Measurements from ENCODE around the gene NCKAP5. TPM values are rescaled to one million over a fixed set of nuclear protein-coding genes. Genes with fewer than 3 reads are reported as not detected.

NCKAP5 gene
- total RNA-seq, 3 donors from 2014 or later (not counting 1 experiment from before 2014, with no cell fraction given): 0.12 to 0.20 TPM; not detected in 1

DNA sequence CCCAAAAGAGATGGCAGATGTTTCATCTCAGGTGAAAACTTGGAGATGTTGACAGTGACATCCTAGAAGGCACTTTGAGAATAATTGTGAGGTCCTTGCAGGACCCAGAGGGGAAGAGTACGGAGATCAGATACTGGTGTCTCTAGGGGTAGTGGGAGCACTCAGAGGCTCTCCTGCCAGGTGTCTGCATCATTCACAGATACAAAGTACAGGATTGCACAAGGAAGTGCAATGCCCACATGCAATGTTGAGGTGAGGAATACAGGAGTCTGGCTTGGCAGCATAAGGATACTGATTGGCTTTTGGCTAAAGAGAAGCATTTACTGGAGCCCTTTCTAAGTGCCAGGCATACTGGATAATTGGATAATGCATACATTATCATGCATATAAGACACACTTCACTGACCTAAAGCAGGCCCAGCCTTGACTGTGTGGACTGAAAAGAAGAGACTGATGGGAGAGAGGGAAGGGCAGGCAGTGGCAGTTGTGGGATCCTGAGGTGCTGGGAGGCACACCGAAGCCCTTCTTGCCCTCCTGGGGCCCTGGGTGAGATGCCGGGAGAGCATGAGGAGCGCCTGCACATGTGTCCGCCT lies 31.0 kb upstream of the NCKAP5 start:
- no peaks in the 10 kb centered on the region for H3K27me3 ChIP-seq (ENCODE audit: control insufficient read depth, insufficient read depth, low read length)
- H3K9me3 ChIP-seq (ENCODE audit: control insufficient read depth, insufficient read depth, low read length): no peaks in the 10 kb centered on the region
- ATAC-seq: no peak
- Mint-ChIP-seq H3K4me3 (no peak overlapping the region), H3K27me3 (ENCODE audit: low read depth in 2 of 2) (peaks cover 0 to under 1% of the 10 kb centered on the region in 2 donors), H3K9me3 (peaks cover 6% of the 10 kb centered on the region in 2 donors), H3K4me1 (no peaks in the 10 kb centered on the region), H3K27ac (no peak overlapping the region), H3K36me3 (no peaks in the 10 kb centered on the region)
- H3K4me3 ChIP-seq (ENCODE audit: low read length): no peak overlapping the region
- no peak overlapping the region for H3K27ac ChIP-seq (ENCODE audit: low read length)
- H3K4me1 ChIP-seq (ENCODE audit: control insufficient read depth, insufficient read depth, low read length): no peaks in the 10 kb centered on the region
- TF ChIP-seq CTCF (IDR thresholded peaks at IDR 0.05): no peak
- WGBS (ENCODE audit: insufficient coverage): 78% methylated on average over 5 of the region's 5 CpGs
- no peak for DNase-seq
- H3K36me3 ChIP-seq (ENCODE audit: control insufficient read depth, insufficient read depth, low read length): no peaks in the 10 kb centered on the region
- intact Hi-C loops (cut with micrococcal nuclease): no loop called here

DNA sequence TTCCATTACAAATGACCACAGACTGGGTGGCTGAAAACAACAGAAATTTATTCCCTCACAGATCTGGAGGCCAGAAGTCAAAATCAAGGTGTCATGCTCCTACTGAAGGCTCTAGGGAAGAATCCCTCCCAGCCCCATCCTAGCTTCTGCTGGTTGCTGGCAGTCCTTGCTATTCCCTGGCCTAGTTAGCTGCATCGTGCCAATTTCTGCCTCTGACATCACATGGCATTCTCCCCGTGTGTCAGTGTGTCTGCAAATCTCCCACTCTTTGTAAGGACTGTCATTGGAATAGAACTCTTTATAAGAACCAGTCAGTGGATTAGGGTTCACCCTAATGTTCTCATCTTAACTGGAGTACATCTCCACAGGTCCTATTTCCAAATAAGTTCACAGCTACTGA lies 30.5 kb upstream of the NCKAP5 start:
- H3K27ac ChIP-seq (ENCODE audit: low read length): no peak overlapping the region
- no peaks in the 10 kb centered on the region for H3K4me1 ChIP-seq (ENCODE audit: control insufficient read depth, insufficient read depth, low read length)
- 81% methylated on average over 2 of the region's 2 CpGs for WGBS (ENCODE audit: insufficient coverage)
- TF ChIP-seq CTCF (IDR thresholded peaks at IDR 0.05): no peak
- H3K27ac Mint-ChIP-seq: no peak overlapping the region
- peaks cover 6 to 8% of the 10 kb centered on the region in 2 donors for H3K9me3 Mint-ChIP-seq
- no peak overlapping the region for H3K4me3 Mint-ChIP-seq
- peaks cover 0 to 3% of the 10 kb centered on the region in 2 donors for H3K27me3 Mint-ChIP-seq (ENCODE audit: low read depth in 2 of 2)
- no peaks in the 10 kb centered on the region for H3K36me3 ChIP-seq (ENCODE audit: control insufficient read depth, insufficient read depth, low read length)
- H3K4me3 ChIP-seq (ENCODE audit: low read length): no peak overlapping the region
- no peak for DNase-seq
- intact Hi-C loops (cut with micrococcal nuclease): no loop called here
- H3K4me1 Mint-ChIP-seq: no peaks in the 10 kb centered on the region
- H3K27me3 ChIP-seq (ENCODE audit: control insufficient read depth, insufficient read depth, low read length): no peaks in the 10 kb centered on the region
- ATAC-seq: no peak
- no peaks in the 10 kb centered on the region for H3K36me3 Mint-ChIP-seq
- H3K9me3 ChIP-seq (ENCODE audit: control insufficient read depth, insufficient read depth, low read length): no peaks in the 10 kb centered on the region

- no peak for ATAC-seq
- no peaks in the 10 kb centered on the region for H3K27me3 ChIP-seq (ENCODE audit: control insufficient read depth, insufficient read depth, low read length)
- 81% methylated on average over 4 of the region's 4 CpGs for WGBS (ENCODE audit: insufficient coverage)
These were observed 28.6 kb upstream of the NCKAP5 start for GRCh38 chr2:133596701-133597393.

More at GRCh38 chr2:133596701-133597393, 28.6 kb upstream of the NCKAP5 start:
- Mint-ChIP-seq H3K4me3 (no peak overlapping the region), H3K27ac (no peak overlapping the region), H3K9me3 (peaks cover 0 to 8% of the 10 kb centered on the region in 2 donors), H3K4me1 (no peaks in the 10 kb centered on the region), H3K27me3 (ENCODE audit: low read depth in 2 of 2) (peaks cover 0 to 3% of the 10 kb centered on the region in 2 donors), H3K36me3 (no peaks in the 10 kb centered on the region)
- intact Hi-C loops (cut with micrococcal nuclease): no loop called here
- no peaks in the 10 kb centered on the region for H3K36me3 ChIP-seq (ENCODE audit: control insufficient read depth, insufficient read depth, low read length)
- TF ChIP-seq CTCF (IDR thresholded peaks at IDR 0.05): no peak
- no peaks in the 10 kb centered on the region for H3K4me1 ChIP-seq (ENCODE audit: control insufficient read depth, insufficient read depth, low read length)
- H3K27ac ChIP-seq (ENCODE audit: low read length): no peak overlapping the region
- no peak for DNase-seq
- no peaks in the 10 kb centered on the region for H3K9me3 ChIP-seq (ENCODE audit: control insufficient read depth, insufficient read depth, low read length)
- no peak overlapping the region for H3K4me3 ChIP-seq (ENCODE audit: low read length)
